ENCODE results near the gene TP53. TPM values are rescaled to one million over a fixed set of nuclear protein-coding genes. Genes with fewer than 3 reads are reported as not detected.

The TP53 gene
- total and polyA plus RNA-seq, 9 of the 15 experiments (the other 6 are each of a cell fraction or from before 2014, with no cell fraction given), result 2.8 to 14.0 (median 7.1) TPM

GRCh38 chr17:7656958-7657609 lies 30.2 kb downstream of the TP53 start (continued):
- TF ChIP-seq ZBTB49 (CRISPR knock-in tag; IDR thresholded peaks at IDR 0.05; ENCODE audit: borderline replicate concordance) (no peak), IRF1 (CRISPR knock-in tag; IDR thresholded peaks at IDR 0.05; ENCODE audit: borderline replicate concordance) (no peak), ZNF518B (CRISPR knock-in tag; IDR thresholded peaks at IDR 0.05) (no peak), RB1 (IDR thresholded peaks at IDR 0.05; ENCODE audit: low read depth) (no peak)
